LNCAP (cell line): ENCODE results near the gene ZNF428.
A peak's percentile ranks its signal among the peaks of the same experiment; 100 is the strongest.

Source experiments
- CTCF ChIP-seq: fragments of 450-650 bp; IDR thresholded peaks from 2 replicates; pipeline ENCODE4 v1.5.1; 2017; ENCODE audit warnings: mild to moderate bottlenecking

The ZNF428 gene

GRCh38 chr19:43598445-43599240, 20.8 kb downstream of the ZNF428 start:
- no peak for TF ChIP-seq CTCF

- TF ChIP-seq CTCF, result no peak
These were observed 21.6 kb downstream of the ZNF428 start for GRCh38 chr19:43597876-43598275.

- no peak for TF ChIP-seq CTCF
These were observed 22.5 kb downstream of the ZNF428 start for GRCh38 chr19:43596842-43597461.

- TF ChIP-seq CTCF, result no peak
These were observed 23.2 kb downstream of the ZNF428 start, which contains the start of the genes IRGQ and ZNF576 for GRCh38 chr19:43595999-43596841. Gene IRGQ, minus strand, starts transcription at chr19:43596134. Its CDS starts 796 bp downstream, at chr19:43595338. Gene ZNF576, plus strand, starts transcription at chr19:43596595. Its CDS starts 514 bp downstream, at chr19:43597109.

GRCh38 chr19:43595605-43595998, 23.8 kb downstream of the ZNF428 start:
- TF ChIP-seq CTCF, result no peak

- peak; percentile 58 for TF ChIP-seq CTCF
These were observed 24.5 kb downstream of the ZNF428 start for GRCh38 chr19:43594710-43595604.
